Activated CD4-positive, CD25-positive, alpha-beta regulatory T cell treated with anti-CD3 and anti-CD28 coated beads, Interleukin-2, amount 50 U/mL, for 72 hours (primary cell): Measurements from ENCODE around the gene PRKCE.
"Not testable (repeated sequence)": the region's sequence is repeated elsewhere in the genome, so short reads cannot be mapped to it uniquely, and the experiment has no call there.

ENCODE experiments used
- DNase-seq: peaks from one replicate; pipeline ENCODE4 v3.0.0; 2021

Gene PRKCE

DNA sequence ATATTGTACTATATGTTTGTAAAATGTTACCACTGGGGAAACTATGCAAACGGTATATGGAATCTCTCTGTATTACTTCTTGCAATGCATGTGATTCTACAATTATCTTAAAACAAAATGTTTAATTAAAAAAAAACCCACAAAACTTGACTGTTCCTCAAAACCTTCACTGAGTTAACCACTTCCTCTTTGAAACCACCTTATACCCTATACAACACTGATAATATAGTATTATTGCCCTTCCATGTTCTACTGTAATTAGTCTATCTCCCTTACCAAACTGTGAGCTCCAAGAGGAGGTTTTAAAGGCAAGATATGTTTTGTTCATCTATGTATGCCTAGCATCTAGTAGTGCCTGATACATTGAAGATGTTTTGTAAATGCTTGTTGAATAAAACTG lies 572.0 kb downstream of the PRKCE start:
- DNase-seq = not testable (repeated sequence)

DNA sequence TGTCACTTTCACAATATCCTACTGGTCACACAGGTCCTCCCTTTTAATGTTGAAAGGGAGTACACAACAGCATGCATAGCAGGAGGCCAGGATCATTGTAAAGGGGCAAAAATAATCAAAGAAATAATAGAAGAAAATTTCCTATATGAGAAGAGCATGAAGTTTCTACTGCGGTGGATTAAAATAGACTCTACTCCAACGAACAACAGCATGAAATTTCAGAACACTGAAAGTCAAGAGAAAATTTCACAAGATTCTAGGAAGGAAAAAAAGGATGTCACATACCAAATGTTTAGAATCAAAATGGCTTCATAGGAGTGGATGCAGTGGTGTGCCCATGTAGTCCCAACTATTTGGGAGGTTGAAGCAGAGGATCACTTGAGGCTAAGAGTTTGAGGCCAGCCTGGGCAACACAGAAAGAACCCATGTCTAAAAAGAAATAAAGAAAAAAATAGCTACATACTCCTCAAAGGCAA lies 573.7 kb downstream of the PRKCE start:
- no peak for DNase-seq

DNA sequence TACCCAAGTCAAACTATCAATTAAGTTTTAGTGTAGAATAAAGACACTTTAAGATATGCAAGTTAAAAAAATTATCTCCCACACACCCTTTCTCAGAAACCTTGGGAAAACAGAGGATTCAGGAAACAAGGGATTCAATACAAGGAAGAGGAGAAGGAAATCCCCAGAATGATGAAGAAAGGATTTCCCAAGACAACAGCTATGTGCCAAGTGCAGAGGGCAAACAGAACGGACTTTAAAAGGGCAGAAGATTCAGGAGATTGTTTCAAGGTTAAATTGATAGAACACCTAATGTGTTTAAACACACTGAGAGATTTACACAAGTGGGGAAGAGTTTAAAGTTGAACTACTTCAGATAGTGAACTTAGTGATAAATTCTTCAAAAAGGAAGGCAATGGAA lies 574.3 kb downstream of the PRKCE start:
- no peak for DNase-seq

DNA sequence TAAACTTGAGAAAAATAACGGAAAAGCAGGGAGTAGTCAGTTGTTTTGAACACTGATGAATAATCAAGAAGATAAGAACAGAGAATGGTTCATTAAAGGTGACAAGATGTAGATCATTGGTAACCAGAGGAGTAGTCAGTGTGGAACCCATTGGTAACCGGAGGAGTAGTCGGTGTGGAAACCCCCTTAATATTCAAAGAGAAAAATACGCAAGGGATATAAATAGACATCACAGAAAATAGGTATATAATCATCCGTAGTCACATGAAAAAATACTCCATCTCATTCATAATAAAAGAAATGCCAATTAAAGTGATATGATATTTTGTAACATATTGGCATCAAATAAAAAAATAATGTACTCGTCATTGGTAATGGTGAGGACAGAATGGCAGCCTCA lies 575.1 kb downstream of the PRKCE start:
- no peak for DNase-seq

DNA sequence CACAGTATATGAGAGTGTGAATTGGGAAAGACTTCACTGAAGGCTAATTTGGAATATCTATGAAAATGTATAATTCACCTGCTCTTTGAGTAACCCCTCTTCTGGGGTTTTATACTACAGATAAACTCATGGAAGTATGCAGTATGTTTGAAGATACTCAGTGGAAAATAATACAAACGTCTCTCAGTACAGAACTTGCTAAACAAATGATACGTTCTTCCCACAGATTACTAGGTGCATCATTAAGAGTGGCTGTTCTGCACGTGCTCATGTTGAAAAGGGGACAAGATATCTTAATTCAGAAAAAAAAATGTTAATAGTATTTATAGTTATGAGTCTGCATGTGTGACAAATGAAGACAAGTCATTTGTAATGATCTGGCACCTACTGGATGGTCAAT lies 575.5 kb downstream of the PRKCE start:
- no peak for DNase-seq

DNA sequence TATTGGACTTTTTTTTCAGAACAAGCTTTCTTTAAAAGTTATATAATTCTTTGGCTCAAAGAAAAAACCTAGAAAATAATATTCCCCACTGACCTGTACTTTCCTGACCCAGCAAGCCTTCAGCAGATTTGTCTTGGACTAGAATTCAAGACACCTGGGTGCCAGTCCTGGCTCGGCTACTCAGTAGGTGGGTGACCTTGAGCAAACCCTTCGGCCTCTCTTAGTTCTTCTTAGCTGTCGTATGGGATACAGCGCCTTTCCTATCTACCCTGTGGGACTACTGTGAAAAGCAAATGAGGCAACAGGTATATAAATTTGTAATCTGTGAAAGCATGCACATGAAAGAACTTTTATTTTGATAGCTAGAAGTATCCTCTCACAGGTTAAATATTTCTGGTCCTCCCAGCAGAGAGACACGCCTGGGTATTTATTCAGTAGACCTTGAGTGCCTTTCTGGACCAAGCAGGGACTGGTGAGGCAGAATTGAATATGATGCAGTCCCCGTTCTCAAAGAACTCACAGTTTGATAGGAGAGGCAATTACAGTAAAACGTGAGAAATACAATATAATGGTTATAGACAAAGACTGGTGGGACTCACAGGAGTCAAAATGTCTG lies 576.3 kb downstream of the PRKCE start:
- DNase-seq = no peak

DNA sequence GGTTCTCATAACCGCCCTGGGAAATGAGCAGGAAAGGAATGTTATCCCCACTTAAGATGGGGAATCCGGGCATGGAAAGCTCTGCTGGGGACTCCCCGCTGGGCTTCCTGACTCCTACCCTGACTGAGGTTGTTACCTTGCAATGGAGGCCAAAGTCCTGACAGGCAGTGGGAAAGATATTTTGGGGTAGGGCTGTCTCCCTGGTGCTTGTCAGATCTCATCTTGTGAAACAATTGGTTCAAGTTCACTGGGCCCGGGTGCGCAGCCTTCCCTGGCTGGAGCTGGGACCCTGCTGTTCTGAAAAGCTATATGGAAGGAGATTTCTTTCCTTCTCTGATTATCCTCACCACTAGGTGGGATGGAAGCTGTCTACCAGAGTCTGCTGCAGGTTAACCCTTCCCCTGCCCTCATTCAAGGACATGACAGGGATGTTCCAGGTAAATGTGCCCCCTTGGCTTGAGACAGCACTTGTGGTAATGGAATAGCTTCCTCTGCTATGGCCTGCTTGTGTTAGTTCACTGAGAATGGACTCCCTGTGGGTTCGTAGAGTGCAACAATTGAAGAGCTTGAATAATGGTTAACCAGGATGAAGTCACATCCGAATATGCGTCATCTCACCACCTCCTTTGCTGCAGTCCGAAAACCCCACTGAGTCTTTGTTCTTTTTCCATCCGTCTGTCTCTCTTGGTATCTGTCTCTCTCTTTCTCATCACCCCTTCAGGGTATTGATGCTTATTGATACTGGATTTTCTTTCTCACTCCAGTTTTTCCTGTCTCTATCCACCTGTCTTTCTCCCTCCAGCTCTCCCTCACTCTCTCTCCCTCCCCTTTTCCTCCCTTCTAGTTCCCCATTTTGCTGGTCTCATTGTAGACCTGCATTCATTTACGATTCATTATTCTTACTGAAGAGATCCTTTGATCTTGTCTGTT lies 577.9 kb downstream of the PRKCE start:
- no peak for DNase-seq

DNA sequence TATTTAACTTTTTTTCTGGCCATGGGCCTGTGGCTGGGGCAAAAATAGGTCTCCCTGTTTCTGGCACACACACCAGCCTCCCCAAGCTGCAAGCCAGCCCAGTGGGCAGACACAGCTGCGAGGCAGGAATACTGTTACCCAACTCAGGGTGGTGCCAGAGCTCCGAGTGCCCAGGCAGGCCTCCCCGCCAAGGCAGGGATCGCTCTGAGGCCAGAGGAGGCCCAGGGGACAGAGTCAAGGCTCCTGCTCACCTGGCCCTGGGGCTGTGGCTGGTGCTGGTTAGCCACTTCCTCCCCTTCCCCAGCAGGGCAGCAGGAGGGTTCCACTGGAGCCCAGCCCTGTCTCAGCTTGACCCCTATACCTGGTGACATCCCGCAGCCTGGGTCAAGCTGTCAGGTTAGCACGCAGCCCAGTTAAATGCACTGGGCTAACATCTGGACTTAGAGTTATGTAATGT lies 578.7 kb downstream of the PRKCE start:
- no peak for DNase-seq

DNA sequence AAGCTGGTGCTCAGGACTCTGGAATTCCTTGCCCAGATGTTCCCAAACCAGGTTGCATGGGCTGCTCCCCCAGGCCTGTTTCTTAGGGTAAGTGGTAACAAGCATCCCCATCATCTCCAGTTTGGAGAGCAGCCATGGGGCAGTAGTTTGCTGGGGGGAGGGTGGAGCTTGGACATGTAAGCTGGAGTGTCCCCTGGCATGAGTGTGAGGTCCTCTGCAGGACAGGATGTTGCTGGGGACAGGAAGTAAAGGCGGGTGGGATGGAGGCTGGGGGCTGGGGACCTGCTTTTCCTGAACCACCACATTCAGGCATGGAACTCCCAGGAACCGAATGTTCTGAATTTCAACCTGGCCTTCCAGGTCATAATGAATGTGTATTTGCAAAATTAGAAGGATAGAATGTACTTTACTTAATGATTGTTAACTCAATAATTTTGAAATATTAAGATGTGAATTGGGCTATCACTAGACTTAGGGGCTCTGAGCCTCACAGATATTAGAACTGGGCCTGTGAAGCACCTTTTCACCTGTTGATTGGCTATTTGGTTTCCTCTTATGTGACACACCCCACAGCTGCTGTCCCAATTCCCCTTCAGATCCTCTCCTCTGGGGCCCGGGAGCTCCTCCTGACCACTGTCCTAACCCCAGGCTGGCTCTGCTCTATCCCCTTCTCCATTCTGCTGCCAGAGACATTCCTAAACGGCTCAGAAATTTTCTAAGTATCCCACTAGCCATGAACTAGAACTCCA lies 579.4 kb downstream of the PRKCE start:
- no peak for DNase-seq

DNA sequence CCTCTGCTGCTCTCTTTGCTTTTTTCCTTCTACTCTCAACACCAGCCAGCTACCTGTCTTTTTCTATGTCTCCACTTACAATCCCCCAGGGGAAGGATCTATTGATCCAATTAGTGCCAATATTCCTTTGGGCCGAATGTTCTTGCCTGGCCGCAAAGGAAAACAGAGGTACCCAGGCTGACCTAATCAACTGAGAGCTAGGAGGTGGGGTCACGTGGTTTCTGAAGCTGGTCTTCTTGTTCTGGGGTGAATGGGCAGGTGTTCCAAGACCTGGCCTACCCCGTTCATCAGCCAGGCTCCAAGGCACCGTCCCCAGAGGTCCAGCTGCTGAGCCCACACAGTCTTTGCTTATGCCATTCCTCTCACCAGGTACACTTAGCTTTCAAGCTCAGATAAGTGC lies 580.2 kb downstream of the PRKCE start:
- no peak for DNase-seq

DNA sequence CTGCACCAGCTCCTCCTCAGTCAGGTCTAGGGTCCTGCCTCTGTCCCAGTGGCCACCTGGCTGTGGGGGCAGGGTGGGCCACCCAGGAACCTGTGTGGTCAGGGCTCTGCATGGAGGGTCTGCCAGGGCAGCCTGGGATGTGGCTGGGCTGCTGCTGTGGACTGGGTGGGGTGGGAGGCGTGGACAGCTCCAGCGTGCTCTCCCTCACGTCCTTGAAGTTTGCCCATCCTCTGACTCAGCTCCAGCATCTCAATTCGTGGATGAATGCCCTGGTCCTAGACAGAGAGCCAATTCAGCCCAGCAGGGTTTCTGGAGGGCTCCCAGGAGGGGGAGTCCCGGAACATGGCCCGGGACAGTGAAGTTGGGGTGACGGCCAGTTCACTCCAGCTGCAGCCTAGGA lies 581.4 kb downstream of the PRKCE start:
- no peak for DNase-seq

DNA sequence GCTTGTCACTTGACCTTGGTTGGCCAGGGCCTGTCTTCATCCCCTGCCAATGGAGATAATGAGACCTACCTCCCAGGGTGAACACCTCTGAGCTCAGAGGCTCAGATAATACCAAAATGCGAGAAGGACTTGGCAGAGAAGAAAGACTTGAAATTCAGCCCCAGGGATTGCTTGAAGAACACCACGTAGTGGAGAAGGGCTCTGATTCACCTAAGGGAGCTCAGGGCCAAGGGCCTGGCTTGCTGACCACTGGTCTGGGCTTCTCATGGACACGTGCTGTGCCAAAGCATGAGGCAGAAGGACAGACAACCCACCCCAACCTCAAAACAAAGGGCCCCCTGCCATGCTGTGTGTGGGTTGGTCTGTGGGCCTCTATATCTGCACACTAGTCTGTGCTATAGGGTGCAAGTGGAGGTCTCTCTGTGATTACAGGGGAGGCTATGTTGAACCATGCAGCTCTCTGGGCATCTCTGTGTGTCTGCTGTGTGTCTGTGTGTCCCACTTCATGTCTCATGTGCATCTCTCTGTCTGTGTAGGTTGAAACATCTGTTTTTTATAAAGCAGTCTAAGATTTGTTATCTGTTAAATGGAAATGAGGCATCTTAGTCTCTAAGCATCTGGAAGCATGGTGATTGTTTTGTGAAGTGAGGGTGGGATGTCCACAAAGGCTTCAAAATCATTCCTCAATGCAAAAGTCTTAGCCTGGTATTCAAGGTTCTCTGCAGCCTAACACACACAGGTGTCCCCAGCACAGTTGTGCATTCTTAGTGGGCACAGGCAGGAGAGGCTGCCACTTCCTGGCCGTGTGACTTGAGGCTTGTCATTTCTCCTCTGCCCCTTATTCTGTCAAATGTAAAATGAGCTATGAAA lies 584.8 kb downstream of the PRKCE start:
- DNase-seq = no peak

DNA sequence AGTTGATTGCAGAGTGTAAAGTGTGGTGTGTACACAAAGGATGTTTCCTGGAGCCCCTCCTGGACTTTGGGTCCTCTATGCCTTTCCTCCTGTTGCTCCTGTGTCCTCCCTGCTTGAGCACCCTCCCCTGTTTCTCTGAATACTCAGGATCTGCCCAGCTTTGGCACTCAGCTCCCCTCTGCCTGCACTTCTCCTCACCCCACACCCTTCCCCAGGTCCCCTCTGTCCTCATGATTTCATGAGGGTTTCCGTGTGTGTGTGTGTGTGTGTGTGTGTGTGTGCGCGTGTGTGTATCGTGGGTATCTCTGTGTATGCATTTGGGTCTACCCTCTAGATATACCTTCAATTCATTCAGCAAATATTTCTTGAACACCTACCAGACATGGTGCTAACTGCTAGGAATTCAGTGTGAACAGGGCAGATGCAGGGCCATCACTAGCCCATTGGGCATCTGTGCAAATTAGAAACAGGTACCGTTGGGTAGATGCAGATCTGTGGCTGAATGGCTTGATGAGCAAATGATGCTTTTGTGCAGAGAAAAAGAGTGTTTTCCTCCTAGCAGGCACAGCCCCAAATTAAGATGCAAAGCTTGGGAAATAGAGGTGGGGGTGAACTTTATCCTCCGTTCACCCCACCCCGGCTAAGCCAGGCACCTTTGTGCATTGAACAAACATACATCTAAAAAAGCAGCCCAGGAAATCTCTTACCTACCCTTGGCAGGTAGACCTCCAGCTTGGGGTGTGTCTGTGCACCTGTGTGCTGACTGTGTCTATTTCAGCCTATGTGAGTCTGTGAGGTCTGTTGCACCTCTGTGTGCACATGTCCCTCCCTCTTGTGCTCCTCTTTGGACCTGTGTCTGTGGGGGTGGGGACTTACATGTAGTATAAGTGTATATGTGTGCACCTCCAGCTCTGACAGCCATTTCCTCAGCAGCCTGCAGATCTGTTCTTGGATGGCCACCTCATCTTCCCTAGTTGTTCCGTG lies 585.7 kb downstream of the PRKCE start:
- DNase-seq = no peak
